DND-41 (cell line): Measurements from ENCODE around the gene CYP2W1.

Experiments
- ATAC-seq: fragments of 200-7000 bp; cut with Tn5 transposase; 3 replicates; pipeline ENCODE4 v1.9.1; 2021; ENCODE audit warnings: low read depth; ENCODE audit not compliant: insufficient read depth
- DNase-seq: peaks from one replicate; pipeline ENCODE4 v3.0.0-alpha.2; 2020
- H2AFZ ChIP-seq: 2 replicates; pipeline ENCODE4 v1.6.0; 2012; ENCODE audit warnings: low read depth, low read length
- H3K27ac ChIP-seq: 2 replicates; pipeline ENCODE4 v1.5.1; 2012; ENCODE audit warnings: low read length, inconsistent platforms
- H3K27me3 ChIP-seq: fragments of 200-600 bp; sonication (generic); 2 replicates; pipeline ENCODE4 v1.6.0; 2012; ENCODE audit warnings: low read length, mild to moderate bottlenecking, inconsistent platforms; ENCODE audit not compliant: insufficient read depth, poor library complexity
- H3K36me3 ChIP-seq: 2 replicates; pipeline ENCODE4 v1.5.1; 2012; ENCODE audit warnings: low read length, inconsistent platforms; ENCODE audit not compliant: insufficient read depth
- H3K4me1 ChIP-seq: 2 replicates; pipeline ENCODE4 v1.5.1; 2012; ENCODE audit warnings: mild to moderate bottlenecking, low read length; ENCODE audit not compliant: insufficient read depth
- H3K4me2 ChIP-seq: 2 replicates; pipeline ENCODE4 v1.6.0; 2012; ENCODE audit warnings: mild to moderate bottlenecking, moderate library complexity, low read length, inconsistent platforms; ENCODE audit not compliant: insufficient read depth
- H3K4me3 ChIP-seq, 2 experiments: fragments of 200-600 bp in 1 of 2; shearing (Covaris generic) in 1 of 2; 2 replicates each; pipeline ENCODE4 v1.5.1; 2012 to 2016; ENCODE audit warnings: inconsistent platforms in 2 of 2, low read length in 2 of 2, mild to moderate bottlenecking in 2 of 2, low read depth in 1 of 2, moderate library complexity in 1 of 2
- H3K79me2 ChIP-seq: 2 replicates; pipeline ENCODE4 v1.6.0; 2012; ENCODE audit warnings: low read length, inconsistent platforms; ENCODE audit not compliant: insufficient read depth
- H3K9ac ChIP-seq: 2 replicates; pipeline ENCODE4 v1.6.0; 2012; ENCODE audit warnings: low read depth, mild to moderate bottlenecking, inconsistent platforms, low read length, moderate library complexity
- H3K9me3 ChIP-seq: 2 replicates; pipeline ENCODE4 v1.5.1; 2012; ENCODE audit warnings: low read length, moderate library complexity, mild to moderate bottlenecking, inconsistent platforms; ENCODE audit not compliant: insufficient read depth, severe bottlenecking
- H4K20me1 ChIP-seq: 2 replicates; pipeline ENCODE4 v1.6.0; 2012; ENCODE audit warnings: low read length; ENCODE audit not compliant: insufficient read depth
- EZH2 ChIP-seq: IDR thresholded peaks from 3 replicates; pipeline ENCODE4 v1.6.1; 2012; ENCODE audit warnings: borderline replicate concordance, low read depth, mild to moderate bottlenecking, moderate library complexity, low read length, inconsistent platforms; ENCODE audit not compliant: severe bottlenecking
- TF ChIP-seq, protein P1 (sequence below): IDR thresholded peaks from 2 replicates; pipeline ENCODE4 v1.5.1; 2012; ENCODE audit warnings: borderline replicate concordance, low read length, moderate library complexity, mild to moderate bottlenecking; ENCODE audit not compliant: poor library complexity, severe bottlenecking; ENCODE audit errors: extremely low read depth

CYP2W1 gene

DNA sequence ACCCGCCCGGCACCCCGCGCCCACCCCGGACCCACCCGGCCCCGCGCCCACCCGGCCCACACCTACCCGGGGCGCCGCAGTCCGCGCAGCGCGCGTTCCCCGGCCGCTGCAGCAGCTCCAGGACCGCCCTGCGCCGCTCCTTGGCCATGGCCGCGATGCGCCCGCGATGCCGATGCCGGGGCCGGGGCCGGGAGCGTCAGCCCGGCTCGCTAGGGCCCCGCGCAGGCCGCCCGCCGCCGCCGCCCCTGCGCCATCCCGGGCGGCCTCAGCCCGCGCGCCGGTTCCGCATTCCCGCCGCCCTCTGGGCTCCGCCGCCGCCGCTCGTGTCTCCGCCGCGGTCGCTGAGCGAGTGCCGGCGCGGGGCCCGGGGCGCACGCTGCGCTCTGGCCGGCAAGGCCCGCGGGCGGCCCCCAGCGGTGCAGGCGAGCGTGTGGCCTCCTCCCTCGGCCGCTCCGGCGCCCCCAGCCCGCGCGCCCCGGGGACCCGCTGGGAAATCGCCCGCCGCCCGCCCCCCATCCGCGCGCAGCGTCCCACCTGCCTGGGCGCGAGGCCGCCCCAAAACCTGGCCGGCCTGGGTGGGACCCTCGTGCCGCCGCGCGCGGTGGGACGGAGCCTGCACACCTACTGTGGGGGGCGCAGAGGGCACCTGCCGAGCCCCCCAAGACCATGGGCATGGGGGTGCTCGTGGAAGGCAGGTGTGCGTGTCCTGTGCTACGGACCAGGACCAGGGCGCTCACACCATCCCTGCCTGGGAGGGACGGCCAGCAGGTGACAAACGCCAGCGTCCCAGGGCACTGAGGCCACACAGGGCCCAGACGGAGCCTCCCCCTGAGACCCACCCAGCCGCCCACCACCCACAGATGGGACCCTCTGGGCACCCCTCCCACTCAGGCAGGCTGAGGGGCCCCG lies 28.4 kb upstream of the CYP2W1 start, which contains the start of gene ADAP1:
TSS of gene ADAP1 (minus strand) at position 351 of the 909 bp plus-strand sequence. CDS start at position 148, 203 bp downstream.
- H3K36me3 ChIP-seq, result no peaks in the 10 kb centered on the region
- H3K27ac ChIP-seq, result no peak within 1 kb of the TSS
- H4K20me1 ChIP-seq, result no peaks in the 10 kb centered on the region; the same call in 1 of the 2 replicates
- no peaks in the 10 kb centered on the region for H3K79me2 ChIP-seq
- no peak within 1 kb of the TSS for H2AFZ ChIP-seq
- DNase-seq, result no peak
- TF ChIP-seq, protein P1, sequence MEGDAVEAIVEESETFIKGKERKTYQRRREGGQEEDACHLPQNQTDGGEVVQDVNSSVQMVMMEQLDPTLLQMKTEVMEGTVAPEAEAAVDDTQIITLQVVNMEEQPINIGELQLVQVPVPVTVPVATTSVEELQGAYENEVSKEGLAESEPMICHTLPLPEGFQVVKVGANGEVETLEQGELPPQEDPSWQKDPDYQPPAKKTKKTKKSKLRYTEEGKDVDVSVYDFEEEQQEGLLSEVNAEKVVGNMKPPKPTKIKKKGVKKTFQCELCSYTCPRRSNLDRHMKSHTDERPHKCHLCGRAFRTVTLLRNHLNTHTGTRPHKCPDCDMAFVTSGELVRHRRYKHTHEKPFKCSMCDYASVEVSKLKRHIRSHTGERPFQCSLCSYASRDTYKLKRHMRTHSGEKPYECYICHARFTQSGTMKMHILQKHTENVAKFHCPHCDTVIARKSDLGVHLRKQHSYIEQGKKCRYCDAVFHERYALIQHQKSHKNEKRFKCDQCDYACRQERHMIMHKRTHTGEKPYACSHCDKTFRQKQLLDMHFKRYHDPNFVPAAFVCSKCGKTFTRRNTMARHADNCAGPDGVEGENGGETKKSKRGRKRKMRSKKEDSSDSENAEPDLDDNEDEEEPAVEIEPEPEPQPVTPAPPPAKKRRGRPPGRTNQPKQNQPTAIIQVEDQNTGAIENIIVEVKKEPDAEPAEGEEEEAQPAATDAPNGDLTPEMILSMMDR, result no peak
- TF ChIP-seq EZH2, result no peak
- no peaks in the 10 kb centered on the region for H3K27me3 ChIP-seq
- H3K4me1 ChIP-seq, result no peaks in the 10 kb centered on the region
- H3K9me3 ChIP-seq, result no peaks in the 10 kb centered on the region
- no peak within 1 kb of the TSS for H3K4me2 ChIP-seq
- no peak within 1 kb of the TSS for H3K4me3 ChIP-seq
- ATAC-seq, result no peak
- no peak within 1 kb of the TSS for H3K9ac ChIP-seq

DNA sequence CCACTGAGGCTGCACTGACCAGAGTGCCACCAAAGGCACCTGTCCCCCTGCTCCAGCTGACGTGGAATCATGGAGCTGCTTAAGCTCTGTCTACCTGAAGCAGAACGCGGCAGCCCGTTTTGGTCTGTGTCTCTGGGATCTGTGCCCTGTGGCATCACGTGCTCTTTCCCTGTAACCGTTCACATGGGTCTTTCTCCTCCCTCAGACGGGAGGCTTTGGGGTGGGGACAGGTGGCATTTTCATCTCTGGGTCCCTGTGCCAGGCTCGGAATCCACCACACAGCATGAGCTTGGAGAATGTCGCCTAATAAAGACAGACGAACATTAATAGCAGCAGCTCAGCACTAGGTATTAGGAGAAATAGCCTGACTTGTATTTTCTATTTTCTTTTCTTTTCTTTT lies 26.9 kb upstream of the CYP2W1 start:
- Histone ChIP-seq H4K20me1 (no peaks in the 10 kb centered on the region; the same call in 1 of the 2 replicates), H3K9me3 (no peaks in the 10 kb centered on the region), H2AFZ (no peak overlapping the region), H3K9ac (no peak overlapping the region), H3K4me3 (no peak overlapping the region), H3K4me1 (no peaks in the 10 kb centered on the region), H3K79me2 (no peaks in the 10 kb centered on the region), H3K27me3 (no peaks in the 10 kb centered on the region), H3K27ac (no peak overlapping the region), H3K4me2 (no peak overlapping the region), H3K36me3 (no peaks in the 10 kb centered on the region)
- ATAC-seq, result no peak
- no peak for DNase-seq
- TF ChIP-seq, protein P1, result no peak
- no peak for TF ChIP-seq EZH2

DNA sequence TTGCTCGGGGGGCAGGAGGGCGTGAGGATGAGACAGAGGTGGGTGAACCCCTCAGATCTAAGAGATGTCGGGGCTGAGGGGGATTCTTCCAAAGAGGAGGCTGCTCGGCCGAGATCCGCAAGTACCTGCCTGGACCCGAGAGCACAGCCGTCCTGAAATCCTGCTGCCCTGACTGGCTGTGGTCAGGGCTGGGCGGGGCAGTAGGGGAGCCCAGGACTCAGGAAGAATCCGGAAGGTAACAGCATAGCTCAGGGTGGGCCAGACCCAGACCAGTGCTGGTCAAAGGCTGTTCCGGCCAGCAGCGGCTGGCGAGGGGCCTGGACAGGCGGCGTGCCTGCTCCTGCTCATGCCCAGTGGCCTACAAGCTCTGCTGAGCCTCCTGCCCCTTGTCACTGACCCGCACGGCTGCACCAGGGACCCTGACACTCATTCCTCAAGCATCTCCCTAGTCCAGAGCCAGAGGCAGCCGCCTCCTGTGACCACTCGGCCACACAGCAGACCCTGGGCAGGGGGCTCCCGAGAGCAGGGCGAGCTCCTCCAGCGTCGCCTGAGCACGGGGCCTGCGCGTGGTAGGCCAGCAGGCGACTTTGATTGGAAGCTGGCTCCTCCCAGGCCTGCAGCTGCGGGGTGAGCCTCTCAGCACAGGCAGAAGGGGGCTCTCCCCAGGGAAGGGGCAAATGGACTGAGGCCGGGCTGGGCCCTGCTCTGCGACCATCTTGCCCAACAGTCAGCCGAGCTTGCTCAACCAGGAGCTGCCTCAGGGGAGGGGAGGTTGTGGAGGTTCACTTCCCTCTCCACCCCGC lies 25.4 kb upstream of the CYP2W1 start:
- no peaks in the 10 kb centered on the region for H3K36me3 ChIP-seq
- no peak overlapping the region for H3K9ac ChIP-seq
- TF ChIP-seq EZH2, result no peak
- TF ChIP-seq, protein P1, result no peak
- H3K4me3 ChIP-seq, result no peak overlapping the region
- H2AFZ ChIP-seq, result no peak overlapping the region
- H3K79me2 ChIP-seq, result no peaks in the 10 kb centered on the region
- H4K20me1 ChIP-seq, result no peaks in the 10 kb centered on the region
- ATAC-seq, result no peak
- H3K4me1 ChIP-seq, result no peaks in the 10 kb centered on the region
- H3K27me3 ChIP-seq, result no peaks in the 10 kb centered on the region
- no peaks in the 10 kb centered on the region for H3K9me3 ChIP-seq
- no peak for DNase-seq
- H3K27ac ChIP-seq, result no peak overlapping the region
- no peak overlapping the region for H3K4me2 ChIP-seq
